ENCODE measurements around the gene SAE1. TPM values are rescaled to one million over a fixed set of nuclear protein-coding genes. Genes with fewer than 3 reads are reported as not detected.

Gene SAE1
- total RNA-seq, 2 experiments from 2014 or later = 125 to 127 TPM

GRCh38 chr19:47151627-47152026 is 21.0 kb downstream of the SAE1 start:
- Mint-ChIP-seq H3K27me3 (no peaks in the 10 kb centered on the region), H3K36me3 (ENCODE audit: low read depth) (peaks cover 75% of the 10 kb centered on the region), H3K4me3 (no peak overlapping the region), H3K27ac (peak overlapping the region; percentile 20), H3K9me3 (no peaks in the 10 kb centered on the region), H3K4me1 (ENCODE audit: low read depth) (peaks cover 41% of the 10 kb centered on the region)
- no peak for DNase-seq
- CTCF ChIA-PET = interaction anchor here (2.0 to 4.3 kb wide), 2 partner anchors 35 to 59 kb away, joined by 6 to 39 read pairs; no protein-coding TSS in a partner anchor
- no peak for TF ChIP-seq CTCF (IDR thresholded peaks at IDR 0.05)
- POLR2A ChIA-PET = no interaction called here
- ATAC-seq = no peak
- intact Hi-C loops (cut with micrococcal nuclease) = loop anchor here (10.0 kb wide), 1 partner anchor 93 kb away; no protein-coding TSS in a partner anchor

- intact Hi-C loops (cut with micrococcal nuclease) = loop anchor here (10.0 kb wide), 1 partner anchor 93 kb away; no protein-coding TSS in a partner anchor
- Mint-ChIP-seq H3K27me3 (no peaks in the 10 kb centered on the region), H3K27ac (no peak overlapping the region), H3K4me3 (no peak overlapping the region), H3K4me1 (ENCODE audit: low read depth) (peaks cover 43% of the 10 kb centered on the region), H3K9me3 (no peaks in the 10 kb centered on the region), H3K36me3 (ENCODE audit: low read depth) (peaks cover 75% of the 10 kb centered on the region)
- no peak for DNase-seq
- POLR2A ChIA-PET = interaction anchor here (0.8 to 1.6 kb wide), 2 partner anchors 92 to 182 kb away, joined by 3 to 5 read pairs; no protein-coding TSS in a partner anchor
- CTCF ChIA-PET = interaction anchor here (1.6 to 4.3 kb wide), 3 partner anchors 34 to 92 kb away, joined by 5 to 39 read pairs (median 6); no protein-coding TSS in a partner anchor
- TF ChIP-seq CTCF (IDR thresholded peaks at IDR 0.05) = no peak
- no peak for ATAC-seq
Measured at GRCh38 chr19:47152205-47152604, 21.6 kb downstream of the SAE1 start.

GRCh38 chr19:47152632-47153031 is 22.0 kb downstream of the SAE1 start:
- intact Hi-C loops (cut with micrococcal nuclease) = loop anchor here (10.0 kb wide), 1 partner anchor 92 kb away; no protein-coding TSS in a partner anchor
- POLR2A ChIA-PET = interaction anchor here (0.8 to 1.6 kb wide), 2 partner anchors 92 to 182 kb away, joined by 3 to 5 read pairs; no protein-coding TSS in a partner anchor
- H3K27me3 Mint-ChIP-seq = no peaks in the 10 kb centered on the region
- peaks cover 47% of the 10 kb centered on the region for H3K4me1 Mint-ChIP-seq (ENCODE audit: low read depth)
- no peak for ATAC-seq
- CTCF ChIA-PET = interaction anchor here (1.6 to 4.3 kb wide), 3 partner anchors 34 to 92 kb away, joined by 5 to 39 read pairs (median 6); no protein-coding TSS in a partner anchor
- DNase-seq = no peak
- TF ChIP-seq CTCF (IDR thresholded peaks at IDR 0.05) = no peak
- peak overlapping the region; percentile 23 for H3K27ac Mint-ChIP-seq
- peaks cover 74% of the 10 kb centered on the region for H3K36me3 Mint-ChIP-seq (ENCODE audit: low read depth)
- no peaks in the 10 kb centered on the region for H3K9me3 Mint-ChIP-seq
- H3K4me3 Mint-ChIP-seq = no peak overlapping the region

- peaks cover 72% of the 10 kb centered on the region for H3K36me3 Mint-ChIP-seq (ENCODE audit: low read depth)
- POLR2A ChIA-PET = interaction anchor here (1.6 kb wide), 1 partner anchor 91 kb away, joined by 5 read pairs; no protein-coding TSS in a partner anchor
- intact Hi-C loops (cut with micrococcal nuclease) = loop anchor here (10.0 kb wide), 1 partner anchor 92 kb away; no protein-coding TSS in a partner anchor
- no peak for TF ChIP-seq CTCF (IDR thresholded peaks at IDR 0.05)
- no peaks in the 10 kb centered on the region for H3K9me3 Mint-ChIP-seq
- no peaks in the 10 kb centered on the region for H3K27me3 Mint-ChIP-seq
- H3K4me1 Mint-ChIP-seq (ENCODE audit: low read depth) = peaks cover 50% of the 10 kb centered on the region
- CTCF ChIA-PET = interaction anchor here (0.9 to 2.0 kb wide), 4 partner anchors 33 to 91 kb away, joined by 3 to 6 read pairs (median 4); no protein-coding TSS in a partner anchor
- DNase-seq (no peak), ATAC-seq (no peak)
- peak overlapping the region; percentile 7 for H3K27ac Mint-ChIP-seq
- no peak overlapping the region for H3K4me3 Mint-ChIP-seq
Measured at GRCh38 chr19:47153266-47153665, 22.6 kb downstream of the SAE1 start.

GRCh38 chr19:47155148-47155547 is 24.5 kb downstream of the SAE1 start:
- TF ChIP-seq CTCF (IDR thresholded peaks at IDR 0.05) = no peak
- intact Hi-C loops (cut with micrococcal nuclease) = loop anchor here (10.0 kb wide), 1 partner anchor 90 kb away; no protein-coding TSS in a partner anchor
- DNase-seq (no peak), ATAC-seq (no peak)
- peaks cover 70% of the 10 kb centered on the region for H3K36me3 Mint-ChIP-seq (ENCODE audit: low read depth)
- no peaks in the 10 kb centered on the region for H3K27me3 Mint-ChIP-seq
- POLR2A ChIA-PET = interaction anchor here (0.7 to 1.8 kb wide), 4 partner anchors 10 to 89 kb away, joined by 4 to 5 read pairs (median 4); no protein-coding TSS in a partner anchor
- no peaks in the 10 kb centered on the region for H3K9me3 Mint-ChIP-seq
- H3K4me1 Mint-ChIP-seq (ENCODE audit: low read depth) = peaks cover 58% of the 10 kb centered on the region
- H3K27ac Mint-ChIP-seq = no peak overlapping the region
- CTCF ChIA-PET = interaction anchor here (6.5 to 9.8 kb wide), 4 partner anchors 32 to 92 kb away, joined by 32 to 82 read pairs (median 56); no protein-coding TSS in a partner anchor
- no peak overlapping the region for H3K4me3 Mint-ChIP-seq

Data from activated CD8-positive, alpha-beta T cell treated with anti-CD3 and anti-CD28 coated beads for 36 hours (primary cell).